Ovary (tissue), 3 donors: ENCODE data around the gene DENND1B.

Experiments
- POLR2A ChIP-seq: fragments of 450-650 bp; IDR thresholded peaks from one replicate; pipeline ENCODE4 v1.6.1; 2017; ENCODE audit warnings: antibody characterized with exemption, mild to moderate bottlenecking, moderate library complexity
- TF ChIP-seq, protein P1 (sequence below), 3 donors: fragments of 450-650 bp in 2 of 3; fragments of 200-600 bp in 1 of 3; IDR thresholded peaks; one replicate each; pipeline versions ENCODE4 v1.5.1 to v1.8.0; 2016 to 2022; ENCODE audit warnings: antibody characterized with exemption in 3 of 3, mild to moderate bottlenecking in 1 of 3
- donor health status: DM: no; HTN: no; CAD: no.

- no peak for TF ChIP-seq POLR2A
- TF ChIP-seq, protein P1, sequence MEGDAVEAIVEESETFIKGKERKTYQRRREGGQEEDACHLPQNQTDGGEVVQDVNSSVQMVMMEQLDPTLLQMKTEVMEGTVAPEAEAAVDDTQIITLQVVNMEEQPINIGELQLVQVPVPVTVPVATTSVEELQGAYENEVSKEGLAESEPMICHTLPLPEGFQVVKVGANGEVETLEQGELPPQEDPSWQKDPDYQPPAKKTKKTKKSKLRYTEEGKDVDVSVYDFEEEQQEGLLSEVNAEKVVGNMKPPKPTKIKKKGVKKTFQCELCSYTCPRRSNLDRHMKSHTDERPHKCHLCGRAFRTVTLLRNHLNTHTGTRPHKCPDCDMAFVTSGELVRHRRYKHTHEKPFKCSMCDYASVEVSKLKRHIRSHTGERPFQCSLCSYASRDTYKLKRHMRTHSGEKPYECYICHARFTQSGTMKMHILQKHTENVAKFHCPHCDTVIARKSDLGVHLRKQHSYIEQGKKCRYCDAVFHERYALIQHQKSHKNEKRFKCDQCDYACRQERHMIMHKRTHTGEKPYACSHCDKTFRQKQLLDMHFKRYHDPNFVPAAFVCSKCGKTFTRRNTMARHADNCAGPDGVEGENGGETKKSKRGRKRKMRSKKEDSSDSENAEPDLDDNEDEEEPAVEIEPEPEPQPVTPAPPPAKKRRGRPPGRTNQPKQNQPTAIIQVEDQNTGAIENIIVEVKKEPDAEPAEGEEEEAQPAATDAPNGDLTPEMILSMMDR (IDR thresholded peaks at IDR 0.05) = no peak
These were observed 39.0 kb upstream of the DENND1B start for GRCh38 chr1:197814306-197814705.
